Measurements from ENCODE around the gene GBX2. TPM values are rescaled to one million over a fixed set of nuclear protein-coding genes. Genes with fewer than 3 reads are reported as not detected.

GBX2 gene
- total RNA-seq, 1 donor from 2014 or later: 0.41 TPM

DNA sequence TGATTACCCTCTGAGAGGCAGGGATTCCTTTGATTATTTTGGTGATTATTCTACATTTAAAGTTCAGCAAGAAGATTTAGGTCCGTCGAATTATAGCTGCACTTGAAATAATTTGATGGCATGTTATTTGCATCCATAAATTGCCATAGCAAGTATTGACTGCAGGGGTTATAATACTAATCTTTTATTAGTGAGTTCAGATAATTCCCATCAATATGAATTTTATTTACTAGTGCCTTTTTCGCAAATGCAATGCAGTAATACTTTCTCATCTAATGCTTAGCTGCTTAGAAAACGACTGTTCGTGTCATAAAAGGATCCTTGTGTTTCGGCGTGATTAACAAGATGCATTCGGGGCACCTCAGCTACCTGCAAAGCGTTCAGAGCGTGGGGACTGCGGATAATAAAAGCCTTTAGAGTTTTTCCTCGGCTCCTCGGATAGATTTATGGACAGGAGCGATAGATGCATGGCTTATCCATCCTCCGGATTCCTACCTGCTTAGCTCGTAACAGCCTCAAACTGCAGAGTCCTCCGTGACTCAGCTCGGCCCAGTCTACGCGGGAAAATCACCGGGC, 2.5 kb upstream of the GBX2 start:
- DNase-seq (ENCODE audit: low spot score in 2 of 2): peak in 1 of 2 donors; percentile 35
- FAIRE-seq: no peak

- DNase-seq (ENCODE audit: low spot score in 2 of 2) (peak in 1 of 2 donors; percentile 48), FAIRE-seq (no peak)
Observed at GRCh38 chr2:236169741-236170589, 1.8 kb upstream of the GBX2 start.

GRCh38 chr2:236169151-236169721, 1.1 kb upstream of the GBX2 start:
- DNase-seq (ENCODE audit: low spot score in 2 of 2) (peak in 1 of 2 donors; percentile 35), FAIRE-seq (no peak)

DNA sequence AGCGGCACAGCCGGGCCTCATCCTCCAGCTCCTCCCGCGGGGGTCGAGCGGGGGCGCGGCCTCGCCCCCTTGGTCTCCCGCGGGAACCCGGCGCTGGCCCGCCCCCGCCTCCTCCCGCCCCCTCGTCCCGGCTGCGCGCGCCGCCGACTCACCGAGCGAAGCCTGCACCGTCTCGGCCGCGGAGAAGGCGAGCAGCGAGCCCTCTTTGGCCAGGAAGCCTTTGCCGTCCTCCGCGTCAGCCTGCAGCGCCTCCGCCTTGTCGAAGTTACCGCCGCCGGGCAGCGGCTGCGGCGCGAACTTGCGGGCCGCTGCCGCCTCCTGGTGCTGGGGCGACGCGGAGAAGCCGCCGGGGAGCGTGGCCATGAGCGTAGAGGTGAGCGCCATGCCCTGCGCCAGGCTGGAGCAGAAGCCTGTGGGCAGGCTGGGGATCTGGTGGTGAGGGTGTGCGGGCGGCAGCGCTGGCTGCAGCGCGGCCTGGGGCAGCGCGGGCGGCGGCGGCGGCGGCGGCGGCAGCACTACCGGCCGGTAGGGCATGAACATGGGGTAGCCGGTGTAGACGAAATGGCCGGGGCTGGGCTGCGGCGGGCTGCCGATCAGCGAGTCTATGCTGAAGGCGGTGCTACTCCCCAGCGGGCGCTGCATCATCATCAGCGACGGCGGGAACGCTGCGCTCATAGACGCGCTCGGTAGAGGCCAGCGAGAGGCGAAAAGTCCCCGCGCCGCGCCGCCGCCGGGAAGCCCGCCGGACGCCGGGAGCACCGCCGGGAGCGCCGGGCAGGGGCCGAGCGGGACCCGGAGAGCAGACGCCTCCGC, 683 bp downstream of the GBX2 start:
- DNase-seq (ENCODE audit: low spot score in 2 of 2): peak in 1 of 2 donors; percentile 62
- no peak for FAIRE-seq

DNA sequence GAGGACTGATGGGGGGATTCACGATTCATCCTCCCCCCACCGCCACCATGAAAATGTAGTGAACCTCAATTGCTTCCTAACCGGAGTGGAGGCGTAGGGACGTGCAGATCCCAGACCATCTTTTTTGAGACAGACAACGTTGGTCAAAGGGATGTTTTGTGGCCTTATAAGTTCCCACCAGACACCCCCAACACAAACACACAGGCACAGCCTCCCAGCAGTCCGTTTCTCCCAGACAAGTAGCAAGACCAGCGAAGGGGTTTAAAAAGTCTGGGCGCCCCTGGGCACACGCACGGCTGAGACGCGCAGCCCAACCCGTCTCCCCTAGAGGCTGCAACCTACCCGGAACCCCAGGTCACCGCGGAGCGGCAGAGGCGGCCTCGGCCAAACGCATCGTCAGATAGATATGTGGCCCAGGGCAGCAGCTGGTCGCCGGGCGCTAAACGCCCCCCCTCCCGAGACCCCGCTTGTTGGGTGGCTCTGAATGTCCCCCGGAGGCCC, 1.3 kb downstream of the GBX2 start:
- no peak for FAIRE-seq
- peak in 1 of 2 donors; percentile 36 for DNase-seq (ENCODE audit: low spot score in 2 of 2)

GRCh38 chr2:236165842-236166795, 2.1 kb downstream of the GBX2 start:
- peak in 1 of 2 donors; percentile 34 for DNase-seq (ENCODE audit: low spot score in 2 of 2)

DNA sequence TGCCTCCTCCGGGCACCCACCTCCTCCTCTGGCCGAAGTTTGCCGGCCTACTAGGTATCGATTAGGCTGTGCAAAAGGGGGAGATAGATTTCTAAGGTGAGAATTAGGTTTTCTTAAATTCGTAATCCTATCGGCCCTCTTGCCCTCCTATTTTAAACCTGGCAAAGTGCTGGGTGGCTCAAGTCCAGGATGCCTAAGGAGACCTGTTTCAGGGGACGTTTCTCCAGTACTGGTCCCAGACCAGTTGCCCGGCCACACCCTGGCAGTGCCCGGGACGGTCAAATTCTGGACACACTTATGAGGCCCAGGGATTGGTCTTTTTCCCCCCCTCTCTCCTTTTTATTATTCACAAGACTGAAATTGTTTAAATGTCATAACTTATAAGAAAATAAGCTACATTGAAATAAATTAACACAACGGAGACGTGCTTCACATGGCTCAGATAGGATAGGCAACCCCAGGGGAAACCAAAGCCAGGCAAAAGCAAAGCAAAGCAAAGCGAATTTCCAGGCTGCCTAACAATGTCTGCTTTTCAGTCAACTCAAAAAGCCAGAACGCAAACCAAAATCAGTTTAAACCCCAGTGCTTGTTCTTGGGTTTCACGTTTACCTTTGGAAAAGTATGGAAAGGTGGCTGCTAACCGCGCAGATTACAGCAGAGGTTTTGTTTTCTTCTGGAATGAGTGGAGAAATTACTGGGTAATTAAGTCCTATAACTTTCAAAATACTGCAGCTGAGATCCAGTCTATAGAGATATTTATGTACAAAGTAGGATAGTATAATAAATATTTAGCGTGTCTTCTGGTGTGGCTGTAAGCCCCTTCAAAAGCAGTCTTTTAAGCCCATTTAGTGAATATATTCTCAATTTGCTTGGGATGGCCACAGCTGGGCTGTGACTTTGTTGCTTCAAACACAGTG, 3.0 kb downstream of the GBX2 start:
- DNase-seq (ENCODE audit: low spot score in 2 of 2) (no peak), FAIRE-seq (no peak)

More at GRCh38 chr2:236165842-236166795, 2.1 kb downstream of the GBX2 start:
- no peak for FAIRE-seq

DNA sequence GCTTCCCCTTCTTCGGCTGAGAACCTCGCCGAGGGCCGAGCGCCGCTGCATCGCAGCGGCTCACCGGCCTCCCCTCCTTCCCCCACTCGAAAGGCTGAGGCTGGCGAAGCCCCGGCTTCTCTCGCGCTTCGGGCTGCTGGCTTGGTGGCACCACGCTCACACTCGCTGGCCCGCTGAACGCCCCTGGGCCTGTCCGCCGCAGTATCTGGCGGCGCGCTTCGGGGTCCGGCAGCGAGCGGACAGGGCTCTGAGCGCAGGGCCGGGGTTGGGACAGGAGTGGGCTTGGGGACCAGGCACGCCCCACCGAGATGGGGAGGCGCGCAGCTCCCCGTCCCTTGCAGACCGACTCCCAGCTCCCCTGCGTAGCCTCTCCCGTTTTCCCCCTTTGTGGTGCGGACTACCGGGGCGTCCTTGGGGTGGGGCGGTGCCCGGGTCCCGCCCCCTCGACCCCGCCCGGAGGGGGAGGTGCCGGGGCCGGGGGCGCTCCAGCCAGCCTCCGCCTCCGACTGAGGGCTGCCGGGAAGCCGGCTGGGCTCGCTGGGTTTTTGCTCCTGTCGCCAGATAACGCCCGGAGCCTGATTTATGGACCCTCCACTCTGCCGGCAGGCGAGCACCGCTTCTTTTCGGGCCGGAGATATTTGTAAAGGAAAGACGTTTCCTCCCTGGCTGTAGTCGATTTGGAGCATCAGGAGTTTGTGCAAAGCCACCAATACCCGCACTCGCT, 3.8 kb downstream of the GBX2 start:
- FAIRE-seq (no peak), DNase-seq (ENCODE audit: low spot score in 2 of 2) (peak in 1 of 2 donors; percentile 55)

- DNase-seq (ENCODE audit: low spot score in 2 of 2) (no peak), FAIRE-seq (no peak)
Observed at GRCh38 chr2:236163471-236164200, 4.5 kb downstream of the GBX2 start.

DNA sequence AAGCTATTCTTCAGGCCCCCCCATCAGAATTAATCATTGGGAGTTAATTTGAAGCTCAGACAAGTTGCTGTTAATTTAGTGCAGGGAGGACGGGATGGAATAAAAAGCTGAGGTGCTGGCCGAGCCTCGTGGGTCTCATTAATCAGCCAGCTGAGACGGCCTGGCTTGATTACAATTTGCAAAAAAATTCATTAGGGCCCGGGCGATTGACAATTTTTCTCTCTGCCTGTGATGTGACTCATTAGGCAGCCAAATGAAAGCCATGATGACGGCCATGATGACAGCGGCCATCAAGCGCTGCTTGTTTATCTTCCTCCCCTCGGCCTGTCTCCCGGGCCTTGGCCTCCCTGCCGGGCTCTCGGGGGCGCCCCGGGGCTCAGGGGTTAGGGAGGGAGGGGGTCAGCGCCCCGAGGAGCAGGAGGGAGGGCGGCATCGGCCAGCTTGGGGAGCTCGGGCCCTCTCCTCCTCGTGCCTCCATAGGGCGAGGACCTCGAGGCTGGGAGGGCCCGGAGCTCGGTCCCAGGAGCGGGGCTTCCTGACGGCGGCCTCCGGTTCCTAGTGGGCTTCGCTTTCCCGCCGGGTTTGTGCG, 5.2 kb downstream of the GBX2 start:
- DNase-seq (ENCODE audit: low spot score in 2 of 2) (no peak), FAIRE-seq (no peak)

DNA sequence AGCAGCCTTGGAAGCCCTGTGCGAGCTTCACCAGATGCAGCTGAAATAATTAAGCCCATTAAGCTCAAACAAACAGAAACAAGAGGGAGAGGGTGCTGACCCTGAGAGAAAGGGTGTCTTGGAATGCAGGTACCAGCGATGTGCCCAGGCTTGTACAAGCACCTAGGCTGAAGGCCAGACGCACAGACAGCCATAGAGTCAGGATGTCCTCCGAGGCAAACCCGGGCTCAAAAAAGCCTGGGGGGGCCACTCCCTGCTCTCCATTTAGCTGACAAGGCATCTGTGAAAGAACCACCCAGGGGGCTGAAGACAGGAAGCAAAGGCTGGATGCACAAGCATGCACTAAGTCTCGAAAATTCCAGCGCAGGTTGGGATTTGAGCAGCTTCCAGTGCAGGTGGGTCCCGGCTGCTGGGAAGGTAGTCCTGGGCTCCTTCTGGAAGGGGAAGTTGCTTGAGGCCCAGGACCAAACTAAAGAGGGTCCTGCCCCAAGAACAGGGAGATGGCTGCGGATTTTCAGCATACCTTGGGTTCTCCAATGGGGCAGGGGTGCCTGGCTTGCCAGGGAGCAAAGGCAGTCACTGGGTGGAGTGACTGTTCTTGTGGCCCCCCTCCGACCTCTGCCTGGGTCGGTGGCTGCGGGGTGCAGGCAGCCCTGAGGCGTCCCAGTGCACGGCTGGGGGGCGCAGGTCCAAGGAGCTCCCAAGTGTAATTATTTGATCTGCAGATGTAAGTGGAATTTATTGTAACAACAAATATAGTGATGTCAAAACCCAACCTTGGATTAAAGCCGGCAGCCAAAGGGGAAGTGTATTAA, 5.9 kb downstream of the GBX2 start:
- no peak for DNase-seq (ENCODE audit: low spot score in 2 of 2)
- FAIRE-seq: no peak

DNA sequence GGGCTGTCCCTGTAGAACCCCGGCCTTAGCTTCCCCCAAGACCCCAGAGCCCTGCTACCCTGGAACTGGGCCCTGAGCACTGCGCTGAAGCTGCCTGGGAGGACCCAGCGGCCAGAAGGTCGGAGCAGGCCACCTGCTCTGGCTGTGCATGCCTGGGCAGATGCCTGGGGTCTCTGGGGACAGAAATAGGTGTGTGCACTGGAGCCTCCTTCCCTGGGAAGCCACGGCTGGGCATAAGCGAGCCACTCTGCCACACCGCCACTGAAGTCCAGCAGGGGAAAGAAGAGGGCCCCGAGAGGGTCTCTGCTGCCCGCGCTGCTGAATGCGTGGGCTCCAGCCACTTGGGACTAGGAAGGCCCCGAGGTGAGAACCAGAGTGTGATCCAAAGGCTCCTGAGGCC, 6.7 kb downstream of the GBX2 start:
- DNase-seq (ENCODE audit: low spot score in 2 of 2) (no peak), FAIRE-seq (no peak)

DNA sequence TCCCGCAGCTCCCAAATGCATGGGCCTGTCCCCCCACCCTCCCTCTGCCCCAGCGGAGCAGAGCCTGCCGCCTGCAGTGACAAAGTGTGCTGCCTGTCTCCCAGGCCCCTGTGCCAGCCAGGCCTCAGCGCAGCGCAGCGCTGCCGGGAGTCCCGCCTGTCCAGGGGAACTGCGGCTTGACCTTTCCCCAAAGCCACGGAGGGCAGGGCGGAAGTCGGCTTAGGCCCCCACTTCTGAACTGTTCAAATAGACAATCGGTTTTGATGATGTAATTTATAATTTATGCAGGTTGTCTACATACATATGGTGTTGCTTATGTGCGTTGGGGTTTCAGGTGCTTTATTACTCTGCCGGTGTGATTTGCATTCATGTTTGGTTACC, 7.1 kb downstream of the GBX2 start:
- DNase-seq (ENCODE audit: low spot score in 2 of 2) (no peak), FAIRE-seq (no peak)

GRCh38 chr2:236160366-236161081, 7.7 kb downstream of the GBX2 start:
- DNase-seq (ENCODE audit: low spot score in 2 of 2) (no peak), FAIRE-seq (no peak)

GRCh38 chr2:236159778-236160170, 8.4 kb downstream of the GBX2 start:
- FAIRE-seq: no peak

More at GRCh38 chr2:236159778-236160170, 8.4 kb downstream of the GBX2 start:
- no peak for DNase-seq (ENCODE audit: low spot score in 2 of 2)

Data from frontal cortex (tissue), 4 donors.